Measurements from ENCODE around the gene ABITRAM.

DNA sequence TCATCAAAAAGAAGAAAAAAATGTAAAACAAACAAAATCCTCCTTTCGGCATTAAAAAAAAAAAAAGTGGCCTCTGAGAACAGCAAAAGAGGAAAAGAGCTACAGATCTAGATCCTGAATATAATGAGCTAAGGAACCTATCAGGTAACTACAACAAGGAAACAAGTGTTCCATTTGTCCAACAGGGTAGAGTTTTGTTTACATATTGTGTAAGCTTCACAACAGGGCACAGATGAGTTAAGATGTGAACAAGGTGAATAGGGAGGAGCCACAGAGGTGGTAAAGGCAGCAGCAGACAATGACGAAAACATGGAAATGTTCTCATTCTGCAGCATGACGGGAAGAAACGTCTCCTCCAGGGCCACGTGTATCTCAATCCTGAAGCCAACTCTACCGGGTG lies 14.7 kb upstream of the ABITRAM start:
- TF ChIP-seq POLR2A (IDR thresholded peaks at IDR 0.05; ENCODE audit: low read depth, low read length), result no peak
- TF ChIP-seq POLR2AphosphoS5 (IDR thresholded peaks at IDR 0.05; ENCODE audit: low read depth, low read length), result no peak
